ENCODE data around the gene TBC1D3I.
"Not testable (repeated sequence)": the region's sequence is repeated elsewhere in the genome, so short reads cannot be mapped to it uniquely, and the experiment has no call there.

- not testable (repeated sequence) for TF ChIP-seq CTCF, POLR2A (IDR thresholded peaks at IDR 0.05)
These were observed 34.7 kb downstream of the TBC1D3I start for GRCh38 chr17:36229644-36230043.
